SK-N-SH (cell line): ENCODE data around the gene VPS8. TPM values are rescaled to one million over a fixed set of nuclear protein-coding genes. Genes with fewer than 3 reads are reported as not detected.

Source experiments
- CTCF ChIA-PET: fragments of 300-600, 350-600 bp; formaldehyde crosslinking; extraction: SDS; loops from one replicate; lab custom pipeline; 2021; lab: Yijun Ruan, JAX
- POLR2A ChIA-PET: fragments of 350-600 bp; sonication (Branson Sonifier 250); formaldehyde crosslinking; extraction: SDS; loops from one replicate; lab custom pipeline; 2020; ENCODE audit warnings: antibody characterized with exemption, inconsistent platforms; lab: Yijun Ruan, JAX
- DNase-seq: peaks from one replicate; pipeline ENCODE4 v3.0.0; 2012
- H2AFZ ChIP-seq: fragments of 200-600 bp; sonication (generic); 2 replicates; pipeline ENCODE4 v1.8.1; 2016; ENCODE audit warnings: antibody characterized with exemption, mild to moderate bottlenecking, low read depth
- H3F3A ChIP-seq: fragments of 200-600 bp; sonication (generic); replicated peaks from 2 replicates; pipeline ENCODE3; 2016; ENCODE audit warnings: antibody characterized with exemption, mild to moderate bottlenecking; ENCODE audit not compliant: insufficient read depth
- H3K27ac ChIP-seq, 2 experiments: fragments of 200-500 bp in 1 of 2; fragments of 200-600 bp in 1 of 2; sonication (Bioruptor generic) in 1 of 2; sonication (generic), shearing (Covaris generic) in 1 of 2; 2 replicates each; pipeline versions ENCODE4 v1.5.1 to v1.6.1; 2014 to 2016; ENCODE audit warnings: low read depth in 2 of 2, inconsistent platforms in 1 of 2, low read length in 1 of 2, mild to moderate bottlenecking in 1 of 2, mixed read lengths in 1 of 2
- H3K27me3 ChIP-seq: fragments of 200-600 bp; sonication (generic), shearing (Covaris generic); 2 replicates; pipeline ENCODE4 v1.6.1; 2016; ENCODE audit warnings: mixed run types; ENCODE audit not compliant: insufficient read depth
- H3K36me3 ChIP-seq, 2 experiments: fragments of 200-500 bp in 1 of 2; fragments of 200-600 bp in 1 of 2; sonication (Bioruptor generic) in 1 of 2; sonication (generic) in 1 of 2; replicated peaks in 1 of 2; 2 replicates each; pipeline versions ENCODE3 to v1.5.1; 2014 to 2016; ENCODE audit warnings: low read length in 1 of 2, mild to moderate bottlenecking in 1 of 2; ENCODE audit not compliant: insufficient read depth in 2 of 2, control insufficient read depth in 1 of 2
- H3K4me1 ChIP-seq, 2 experiments: fragments of 200-500 bp in 1 of 2; fragments of 200-600 bp in 1 of 2; sonication (Bioruptor generic) in 1 of 2; sonication (generic), shearing (Covaris generic) in 1 of 2; 2 replicates each; pipeline versions ENCODE4 v1.5.1 to v1.6.1; 2014 to 2016; ENCODE audit warnings: low read depth in 1 of 2, low read length in 1 of 2, mixed run types in 1 of 2; ENCODE audit not compliant: insufficient read depth in 2 of 2, control insufficient read depth in 1 of 2
- H3K4me2 ChIP-seq: fragments of 200-600 bp; sonication (generic), shearing (Covaris generic); 2 replicates; pipeline ENCODE4 v1.6.1; 2017; ENCODE audit warnings: mixed run types
- H3K4me3 ChIP-seq, 2 experiments: fragments of 200-500 bp in 1 of 2; fragments of 200-600 bp in 1 of 2; sonication (Bioruptor generic) in 1 of 2; sonication (generic), shearing (Covaris generic) in 1 of 2; 2 replicates each; pipeline versions ENCODE4 v1.5.1 to v1.8.1; 2014 to 2016; ENCODE audit warnings: low read depth in 2 of 2, inconsistent platforms in 1 of 2, low read length in 1 of 2, mild to moderate bottlenecking in 1 of 2, mixed read lengths in 1 of 2, moderate library complexity in 1 of 2
- H3K79me2 ChIP-seq: fragments of 200-600 bp; sonication (generic); 2 replicates; pipeline ENCODE4 v1.8.1; 2017; ENCODE audit warnings: mild to moderate bottlenecking; ENCODE audit not compliant: insufficient read depth
- H3K9ac ChIP-seq: fragments of 200-600 bp; sonication (generic); 2 replicates; pipeline ENCODE4 v1.6.1; 2017; ENCODE audit warnings: mixed run types
- H3K9me2 ChIP-seq: fragments of 200-600 bp; sonication (generic); 2 replicates; pipeline ENCODE4 v1.6.1; 2017; ENCODE audit warnings: mixed run types
- H3K9me3 ChIP-seq: fragments of 200-600 bp; sonication (generic); 2 replicates; pipeline ENCODE4 v1.6.1; 2017; ENCODE audit warnings: mixed run types, mild to moderate bottlenecking, moderate library complexity
- H4K20me1 ChIP-seq: fragments of 200-600 bp; sonication (generic); 2 replicates; pipeline ENCODE4 v1.6.1; 2017; ENCODE audit warnings: mild to moderate bottlenecking, mixed run types; ENCODE audit not compliant: insufficient read depth
- MXI1 ChIP-seq: IDR thresholded peaks from 2 replicates; pipeline ENCODE4 v1.6.1; 2012; ENCODE audit warnings: mild to moderate bottlenecking, low read depth, low read length, improper control_type of control experiment
- SIN3A ChIP-seq: IDR thresholded peaks from 2 replicates; pipeline ENCODE4 v1.6.1; 2012; ENCODE audit warnings: low read depth, mild to moderate bottlenecking, low read length, moderate library complexity, borderline replicate concordance
- TCF12 ChIP-seq: IDR thresholded peaks from 2 replicates; pipeline ENCODE4 v1.4.0; 2012
- TEAD4 ChIP-seq: IDR thresholded peaks from 2 replicates; pipeline ENCODE4 v1.4.0; 2012; ENCODE audit warnings: mild to moderate bottlenecking, borderline replicate concordance; ENCODE audit not compliant: insufficient read depth
- USF1 ChIP-seq: IDR thresholded peaks from 2 replicates; pipeline ENCODE4 v1.4.0; 2012; ENCODE audit warnings: low read depth, borderline replicate concordance
- USF2 ChIP-seq: fragments of 150-350 bp; IDR thresholded peaks from 2 replicates; pipeline ENCODE4 v1.6.1; 2017; ENCODE audit warnings: antibody characterized with exemption, low read length, low read depth, borderline replicate concordance
- YY1 ChIP-seq: IDR thresholded peaks from 2 replicates; pipeline ENCODE4 v1.4.0; 2012; ENCODE audit warnings: low read depth, mild to moderate bottlenecking
- WGBS: methylation state at CpG from one replicate; pipeline ENCODE4 v1.1.6; 2017; ENCODE audit warnings: low lambda C conversion rate; 5-methylcytosine and 5-hydroxymethylcytosine counted together
- polyA plus RNA-seq, 3 experiments: library from polyadenylated mRNA; depleted of rRNA; stranded (reverse); fragments of >200 nt; gene quantifications; 2 replicates each; pipeline ENCODE4 v1.2.3, GENCODE V29; 2012
- TF ChIP-seq, protein P1 (sequence below): IDR thresholded peaks from 2 replicates; pipeline ENCODE4 v1.4.0; 2012; ENCODE audit warnings: low read depth
- TF ChIP-seq, protein P2 (sequence below): fragments of 200-600 bp; sonication (generic); IDR thresholded peaks from 2 replicates; pipeline ENCODE4 v1.6.1; 2017; ENCODE audit warnings: antibody characterized with exemption, mild to moderate bottlenecking, moderate library complexity

The VPS8 gene
- polyA plus RNA-seq, 1 of the 3 experiments (the other 2 are of a cell fraction), result 12.8 TPM

GRCh38 chr3:185059766-185060165, 247.8 kb downstream of the VPS8 start (continued):
- TF ChIP-seq SIN3A, result no peak

- POLR2A ChIA-PET, result no interaction called here
Observed at GRCh38 chr3:185060655-185061054, 248.7 kb downstream of the VPS8 start.

More at GRCh38 chr3:185060655-185061054, 248.7 kb downstream of the VPS8 start:
- Histone ChIP-seq H3K9me2 (no peaks in the 10 kb centered on the region), H4K20me1 (no peaks in the 10 kb centered on the region), H2AFZ (no peak overlapping the region), H3K4me2 (no peak overlapping the region), H3K9me3 (no peaks in the 10 kb centered on the region), H3K36me3 (peaks cover 0 to 3% of the 10 kb centered on the region in 2 experiments), H3K9ac (no peak overlapping the region), H3K79me2 (no peaks in the 10 kb centered on the region), H3K4me3 (no peak overlapping the region), H3K4me1 (peaks cover 0 to 2% of the 10 kb centered on the region in 2 experiments; a peak in 1 of 4 replicates), H3F3A (no peaks in the 10 kb centered on the region), H3K27ac (no peak overlapping the region), H3K27me3 (no peaks in the 10 kb centered on the region)
- no peak for TF ChIP-seq USF1
- TF ChIP-seq TEAD4, result no peak
- no peak for TF ChIP-seq USF2
- TF ChIP-seq MXI1, result no peak
- TF ChIP-seq TCF12, result no peak
- TF ChIP-seq, protein P1, sequence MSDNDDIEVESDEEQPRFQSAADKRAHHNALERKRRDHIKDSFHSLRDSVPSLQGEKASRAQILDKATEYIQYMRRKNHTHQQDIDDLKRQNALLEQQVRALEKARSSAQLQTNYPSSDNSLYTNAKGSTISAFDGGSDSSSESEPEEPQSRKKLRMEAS, result no peak
- no peak for TF ChIP-seq YY1
- TF ChIP-seq, protein P2, sequence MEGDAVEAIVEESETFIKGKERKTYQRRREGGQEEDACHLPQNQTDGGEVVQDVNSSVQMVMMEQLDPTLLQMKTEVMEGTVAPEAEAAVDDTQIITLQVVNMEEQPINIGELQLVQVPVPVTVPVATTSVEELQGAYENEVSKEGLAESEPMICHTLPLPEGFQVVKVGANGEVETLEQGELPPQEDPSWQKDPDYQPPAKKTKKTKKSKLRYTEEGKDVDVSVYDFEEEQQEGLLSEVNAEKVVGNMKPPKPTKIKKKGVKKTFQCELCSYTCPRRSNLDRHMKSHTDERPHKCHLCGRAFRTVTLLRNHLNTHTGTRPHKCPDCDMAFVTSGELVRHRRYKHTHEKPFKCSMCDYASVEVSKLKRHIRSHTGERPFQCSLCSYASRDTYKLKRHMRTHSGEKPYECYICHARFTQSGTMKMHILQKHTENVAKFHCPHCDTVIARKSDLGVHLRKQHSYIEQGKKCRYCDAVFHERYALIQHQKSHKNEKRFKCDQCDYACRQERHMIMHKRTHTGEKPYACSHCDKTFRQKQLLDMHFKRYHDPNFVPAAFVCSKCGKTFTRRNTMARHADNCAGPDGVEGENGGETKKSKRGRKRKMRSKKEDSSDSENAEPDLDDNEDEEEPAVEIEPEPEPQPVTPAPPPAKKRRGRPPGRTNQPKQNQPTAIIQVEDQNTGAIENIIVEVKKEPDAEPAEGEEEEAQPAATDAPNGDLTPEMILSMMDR, result no peak
- TF ChIP-seq SIN3A, result no peak
- DNase-seq, result no peak
- no CpG with 5 or more reads among the region's 2 CpGs for WGBS
- CTCF ChIA-PET, result no interaction called here
